ENCODE results near the gene CLTB. TPM values are rescaled to one million over a fixed set of nuclear protein-coding genes. Genes with fewer than 3 reads are reported as not detected.

CLTB gene
- total RNA-seq, 2 experiments from 2014 or later, result 69.5 to 73.2 TPM

DNA sequence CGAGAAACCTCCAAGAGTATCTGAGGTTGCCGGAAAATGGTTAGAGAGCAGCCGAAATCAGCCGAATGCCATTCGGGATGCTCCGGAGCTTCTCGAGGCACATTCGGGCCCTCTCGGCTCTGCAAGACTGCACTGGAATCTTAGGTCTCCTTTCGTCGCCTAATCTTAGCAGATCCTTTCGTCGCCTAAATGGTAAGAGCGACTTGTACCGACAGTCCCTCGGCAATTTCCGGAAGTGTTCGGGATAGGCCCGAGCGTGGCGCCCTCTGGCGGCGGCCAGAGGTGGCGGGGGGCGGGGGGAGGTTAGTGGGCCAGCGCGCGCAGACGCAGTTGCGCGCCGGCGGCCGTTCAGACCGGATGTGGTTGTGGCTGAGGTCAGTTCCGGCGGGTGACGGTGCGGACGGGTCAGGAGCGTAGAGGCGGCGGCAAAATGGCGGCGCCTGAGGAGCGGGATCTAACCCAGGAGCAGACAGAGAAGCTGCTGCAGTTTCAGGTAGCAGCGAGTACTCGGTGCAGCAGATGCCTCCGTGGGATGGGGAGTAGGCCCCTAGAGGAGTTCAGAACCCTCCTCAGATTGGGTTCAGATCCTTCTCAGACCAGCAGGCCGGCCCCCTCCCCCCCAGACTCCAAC, 31.8 kb upstream of the CLTB start, which contains the start of gene FAF2:
TSS of gene FAF2 (plus strand) at position 408 of the 631 bp plus-strand sequence. CDS start at position 431, 23 bp downstream.
- Mint-ChIP-seq H3K4me3 (peak within 1 kb of the TSS; percentile 99), H3K36me3 (ENCODE audit: low read depth) (peaks cover 39% of the 10 kb centered on the region), H3K27ac (peak within 1 kb of the TSS; percentile 99), H3K4me1 (ENCODE audit: low read depth) (peaks cover 49% of the 10 kb centered on the region), H3K27me3 (no peaks in the 10 kb centered on the region), H3K9me3 (no peaks in the 10 kb centered on the region)
- Histone ChIP-seq H3K27me3 (ENCODE audit: control insufficient read depth in 1 of 2, insufficient read depth in 2 of 2, low read length in 2 of 2) (no peaks in the 10 kb centered on the region), H3K27ac (ENCODE audit: low read depth in 1 of 2, low read length in 2 of 2) (peak within 1 kb of the TSS; percentile 81 to 96), H3K4me1 (ENCODE audit: insufficient read depth, low read length) (peaks cover 30% of the 10 kb centered on the region), H3K4me3 (ENCODE audit: low read length) (peak within 1 kb of the TSS; percentile 96), H3K9me3 (ENCODE audit: control insufficient read depth in 1 of 2, insufficient read depth in 1 of 2, low read length in 2 of 2) (no peaks in the 10 kb centered on the region), H3K36me3 (ENCODE audit: insufficient read depth, low read length) (peaks cover 8% of the 10 kb centered on the region)
- ATAC-seq (ENCODE audit: poor library complexity), result peak; percentile 96
- intact Hi-C loops (cut with DNase I, micrococcal nuclease), result loop anchor here (1.0 to 5.0 kb wide), 7 partner anchors 32 to 199 kb away; partner anchors contain the start of genes HIGD2A (in 2 of the 2), NOP16 (in 2 of the 2), CLTB (in 1 of the 2) and RNF44 (in 1 of the 2)
- TF ChIP-seq, protein P1, sequence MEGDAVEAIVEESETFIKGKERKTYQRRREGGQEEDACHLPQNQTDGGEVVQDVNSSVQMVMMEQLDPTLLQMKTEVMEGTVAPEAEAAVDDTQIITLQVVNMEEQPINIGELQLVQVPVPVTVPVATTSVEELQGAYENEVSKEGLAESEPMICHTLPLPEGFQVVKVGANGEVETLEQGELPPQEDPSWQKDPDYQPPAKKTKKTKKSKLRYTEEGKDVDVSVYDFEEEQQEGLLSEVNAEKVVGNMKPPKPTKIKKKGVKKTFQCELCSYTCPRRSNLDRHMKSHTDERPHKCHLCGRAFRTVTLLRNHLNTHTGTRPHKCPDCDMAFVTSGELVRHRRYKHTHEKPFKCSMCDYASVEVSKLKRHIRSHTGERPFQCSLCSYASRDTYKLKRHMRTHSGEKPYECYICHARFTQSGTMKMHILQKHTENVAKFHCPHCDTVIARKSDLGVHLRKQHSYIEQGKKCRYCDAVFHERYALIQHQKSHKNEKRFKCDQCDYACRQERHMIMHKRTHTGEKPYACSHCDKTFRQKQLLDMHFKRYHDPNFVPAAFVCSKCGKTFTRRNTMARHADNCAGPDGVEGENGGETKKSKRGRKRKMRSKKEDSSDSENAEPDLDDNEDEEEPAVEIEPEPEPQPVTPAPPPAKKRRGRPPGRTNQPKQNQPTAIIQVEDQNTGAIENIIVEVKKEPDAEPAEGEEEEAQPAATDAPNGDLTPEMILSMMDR (IDR thresholded peaks at IDR 0.05), result peak; percentile 88
- DNase-seq, result peak; percentile 94 to 100 (median 98)
- ChIA-PET CTCF (interaction anchor here (0.6 to 3.2 kb wide), 26 partner anchors 8 to 794 kb away, joined by 3 to 42 read pairs (median 4); partner anchors contain the start of genes CLTB, HIGD2A, KIAA1191 and NOP16), POLR2A (interaction anchor here (0.7 to 3.4 kb wide), 22 partner anchors 9 to 1756 kb away, joined by 3 to 126 read pairs (median 4); partner anchors contain the start of genes CLTB, HIGD2A, HNRNPAB and KIAA1191)

DNA sequence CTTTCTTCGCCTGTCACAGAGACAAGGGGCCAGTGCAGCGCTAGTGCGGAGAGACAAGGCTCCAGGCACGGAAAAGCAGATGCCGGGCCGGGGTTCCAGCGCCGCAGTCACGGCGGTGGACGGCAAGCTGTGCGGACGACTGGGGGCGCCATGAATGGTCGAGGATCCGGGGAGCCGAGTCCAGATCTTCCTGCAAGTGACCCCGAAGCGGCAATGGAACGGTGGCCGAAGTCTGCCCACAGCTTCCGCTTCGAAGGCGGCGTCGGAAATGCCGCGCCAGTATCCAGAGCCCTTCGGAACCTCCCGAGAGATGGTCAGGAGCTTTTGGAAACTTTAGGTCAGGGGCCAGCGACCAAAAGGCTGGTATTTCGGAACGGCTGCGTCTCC, 31.2 kb upstream of the CLTB start:
- POLR2A ChIA-PET, result interaction anchor here (0.7 to 3.4 kb wide), 21 partner anchors 8 to 1757 kb away, joined by 3 to 126 read pairs (median 4); partner anchors contain the start of genes CLTB, HIGD2A, HNRNPAB and KIAA1191
- no peaks in the 10 kb centered on the region for H3K27me3 Mint-ChIP-seq

More for the DNA sequence above, 31.2 kb upstream of the CLTB start:
- Histone ChIP-seq H3K4me3 (ENCODE audit: low read length) (peak overlapping the region; percentile 96), H3K27ac (ENCODE audit: low read depth in 1 of 2, low read length in 2 of 2) (peak overlapping the region; percentile 81 to 96), H3K36me3 (ENCODE audit: insufficient read depth, low read length) (peaks cover 4% of the 10 kb centered on the region), H3K4me1 (ENCODE audit: insufficient read depth, low read length) (peaks cover 30% of the 10 kb centered on the region), H3K9me3 (ENCODE audit: control insufficient read depth in 1 of 2, insufficient read depth in 1 of 2, low read length in 2 of 2) (no peaks in the 10 kb centered on the region), H3K27me3 (ENCODE audit: control insufficient read depth in 1 of 2, insufficient read depth in 2 of 2, low read length in 2 of 2) (no peaks in the 10 kb centered on the region)
- peak overlapping the region; percentile 99 for H3K4me3 Mint-ChIP-seq
- DNase-seq (peak in 5 of 14 experiments; percentile 4 to 41 (median 16)), ATAC-seq (ENCODE audit: poor library complexity) (no peak)
- CTCF ChIA-PET, result interaction anchor here (0.6 to 3.2 kb wide), 24 partner anchors 8 to 794 kb away, joined by 3 to 42 read pairs (median 4); partner anchors contain the start of genes CLTB, HIGD2A, KIAA1191 and NOP16
- no peaks in the 10 kb centered on the region for H3K9me3 Mint-ChIP-seq
- H3K4me1 Mint-ChIP-seq (ENCODE audit: low read depth), result peaks cover 44% of the 10 kb centered on the region
- H3K27ac Mint-ChIP-seq, result peak overlapping the region; percentile 99
- TF ChIP-seq, protein P1 (IDR thresholded peaks at IDR 0.05), result no peak
- intact Hi-C loops (cut with DNase I, micrococcal nuclease), result loop anchor here in 1 of 2 experiments (1.0 to 5.0 kb wide), 3 partner anchors 31 to 200 kb away; partner anchors contain the start of genes CLTB and TSPAN17
- H3K36me3 Mint-ChIP-seq (ENCODE audit: low read depth), result peaks cover 34% of the 10 kb centered on the region
